GM18867 (cell line): Measurements from ENCODE around the gene MRM3.
"Not testable (repeated sequence)": the region's sequence is repeated elsewhere in the genome, so short reads cannot be mapped to it uniquely, and the experiment has no call there.

ENCODE experiments used
- ATAC-seq: cut with Tn5 transposase; IDR thresholded peaks from one replicate; pipeline ENCODE4 v1.9.1; 2021; ENCODE audit warnings: mild to moderate bottlenecking, moderate library complexity; ENCODE audit not compliant: unreplicated experiment

Gene MRM3

DNA sequence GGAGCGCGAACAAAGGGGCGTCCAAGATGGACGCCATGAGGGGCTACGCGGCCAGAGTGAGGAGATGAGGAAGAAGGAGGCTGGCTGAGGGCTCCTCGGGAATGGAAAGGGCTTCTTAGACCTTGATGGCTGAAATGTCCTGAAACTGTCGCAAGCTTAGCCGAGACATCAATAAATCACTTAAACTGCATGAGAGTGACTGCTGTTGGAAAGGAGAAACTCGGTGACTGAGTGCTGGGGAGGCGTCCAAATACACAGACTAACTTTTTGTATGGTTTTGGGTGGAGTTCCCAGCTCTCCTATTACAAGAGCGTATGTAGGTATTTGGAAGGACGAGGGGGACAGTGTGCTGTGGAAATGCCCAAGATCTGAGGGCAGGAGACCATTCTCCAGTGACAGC is 28.7 kb upstream of the MRM3 start:
- no peak for ATAC-seq

DNA sequence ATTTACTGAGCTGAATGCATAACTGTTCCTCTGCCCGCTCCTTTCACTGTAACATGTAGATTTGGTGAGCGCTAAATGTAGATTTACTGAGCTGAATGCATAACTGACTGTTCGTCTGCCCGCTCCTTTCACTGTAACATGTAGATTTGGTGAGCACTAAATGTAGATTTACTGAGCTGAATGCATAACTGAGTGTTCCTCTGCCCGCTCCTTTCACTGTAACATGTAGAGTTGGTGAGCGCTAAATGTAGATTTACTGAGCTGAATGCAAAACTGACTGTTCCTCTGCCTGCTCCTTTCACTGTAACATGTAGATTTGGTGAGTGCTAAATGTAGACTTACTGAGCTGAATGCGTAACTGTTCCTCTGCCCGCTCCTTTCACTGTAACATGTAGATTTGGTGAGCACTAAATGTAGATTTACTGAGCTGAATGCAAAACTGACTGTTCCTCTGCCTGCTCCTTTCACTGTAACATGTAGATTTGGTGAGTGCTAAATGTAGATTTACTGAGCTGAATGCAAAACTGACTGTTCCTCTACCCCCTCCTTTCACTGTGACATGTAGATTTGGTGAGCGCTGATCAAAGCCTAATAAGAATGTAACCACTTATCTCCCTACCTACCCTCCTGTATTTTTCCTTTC is 26.7 kb upstream of the MRM3 start:
- not testable (repeated sequence) for ATAC-seq

DNA sequence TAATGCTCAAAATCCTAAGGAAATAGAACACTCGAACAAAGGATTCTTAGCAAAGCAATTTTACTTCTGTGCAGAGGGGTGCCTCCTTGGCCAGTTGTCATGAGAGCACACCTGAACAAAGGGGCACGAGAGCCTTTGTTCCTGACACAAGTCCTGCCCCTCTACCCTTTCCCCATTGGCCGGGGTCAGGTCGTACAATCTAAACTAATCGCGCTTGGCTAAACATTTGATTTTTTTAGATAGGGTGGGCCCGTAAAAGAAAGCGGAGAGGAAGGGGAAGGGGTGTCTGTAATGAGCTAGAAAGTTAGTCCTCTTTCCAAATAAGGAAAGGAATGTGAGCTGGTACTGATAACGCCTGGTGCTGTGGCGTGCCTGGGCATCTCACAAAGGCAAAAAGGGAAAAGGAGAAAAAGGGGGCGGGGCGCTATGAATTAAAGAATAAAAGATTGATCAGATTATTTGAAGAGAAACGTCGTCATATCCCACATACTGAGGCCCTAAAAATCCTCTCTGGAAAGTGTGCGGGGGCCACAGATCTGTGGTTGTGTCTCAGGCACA is 26.1 kb upstream of the MRM3 start:
- ATAC-seq: not testable (repeated sequence)

GRCh38 chr17:759964-760363 is 22.2 kb upstream of the MRM3 start:
- no peak for ATAC-seq

DNA sequence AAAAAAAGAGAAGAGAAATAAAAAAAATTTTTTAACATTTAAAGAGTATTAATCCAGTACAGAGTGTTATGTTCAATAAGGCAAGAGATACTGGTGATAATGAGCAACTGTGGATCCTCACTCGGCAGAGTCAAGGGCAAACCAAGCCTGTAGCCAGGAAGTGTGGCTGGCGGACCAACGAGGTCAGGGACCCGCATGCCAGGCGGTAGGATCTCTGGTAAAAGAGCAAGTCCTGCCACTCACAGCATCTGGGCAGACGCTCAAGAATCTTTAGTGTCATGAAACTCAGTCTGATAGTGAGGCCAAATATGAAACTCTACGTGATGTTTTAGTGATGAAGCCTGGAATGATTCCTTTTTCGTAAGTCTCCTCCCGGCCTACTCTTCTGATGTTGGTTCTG is 21.8 kb upstream of the MRM3 start:
- no peak for ATAC-seq

GRCh38 chr17:767076-767475 is 15.1 kb upstream of the MRM3 start:
- ATAC-seq: no peak

- no peak for ATAC-seq
Measured at GRCh38 chr17:773016-773415, 9.1 kb upstream of the MRM3 start.

DNA sequence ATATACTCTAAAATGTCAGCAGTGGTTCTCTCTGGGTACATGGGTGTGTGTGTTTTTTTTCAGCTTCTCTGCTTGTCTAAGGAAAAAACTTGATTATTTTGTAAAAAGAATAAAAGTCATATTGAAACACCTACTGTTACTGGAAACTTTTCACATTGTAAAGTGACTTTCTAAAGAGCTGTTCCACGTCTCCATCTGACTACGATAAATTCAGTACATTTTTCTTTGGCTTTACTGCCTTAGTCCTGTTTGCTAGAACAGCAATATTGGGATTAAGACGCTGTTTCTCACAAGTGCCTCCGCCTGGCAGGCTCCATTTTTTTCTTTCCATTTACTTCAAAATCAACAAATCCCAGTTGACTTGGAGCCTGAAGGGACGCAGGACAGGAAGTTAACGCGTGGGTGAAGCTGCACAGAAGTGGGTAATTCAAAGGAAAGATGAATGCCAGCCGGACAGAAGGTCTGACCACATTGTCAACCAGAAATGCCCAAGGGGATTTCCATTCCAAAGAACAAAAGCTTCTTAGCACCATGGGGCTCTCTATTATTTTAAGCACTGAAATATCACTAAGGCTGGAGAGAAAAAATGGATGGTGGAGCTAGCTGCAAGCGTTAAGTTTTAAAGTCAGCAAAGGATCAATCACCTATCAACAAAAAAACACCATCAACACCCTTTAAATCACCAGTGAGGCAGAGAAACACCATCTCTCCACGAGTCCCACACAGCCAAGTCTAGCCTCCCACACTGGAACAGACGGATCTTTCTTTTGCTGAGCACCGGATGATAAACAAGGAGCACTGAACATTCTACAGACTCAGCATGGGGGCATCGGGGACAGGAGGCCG is 8.5 kb upstream of the MRM3 start:
- ATAC-seq: no peak

GRCh38 chr17:774313-774584 is 7.9 kb upstream of the MRM3 start:
- ATAC-seq: no peak

DNA sequence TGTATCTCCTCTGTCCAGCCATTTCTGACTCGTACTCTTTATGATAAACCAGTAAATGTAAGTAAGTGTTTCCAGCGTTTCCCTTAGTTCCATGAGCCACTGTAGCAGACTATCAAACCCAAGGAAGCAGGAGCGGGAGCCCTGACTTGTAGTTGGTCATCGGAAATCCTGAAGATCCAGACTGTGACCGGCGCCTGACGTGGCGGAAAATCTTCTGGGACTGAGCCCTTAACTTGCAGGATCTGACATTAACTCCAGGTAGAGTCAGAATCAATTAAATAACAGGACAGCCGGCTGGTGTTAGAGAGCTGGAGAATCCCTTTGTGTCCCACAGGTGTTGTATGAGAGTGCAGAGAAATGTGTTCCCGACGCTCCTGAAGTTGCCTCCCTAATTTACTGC is 4.1 kb upstream of the MRM3 start:
- no peak for ATAC-seq

- ATAC-seq: no peak
Measured at GRCh38 chr17:784143-784542, 2.0 kb downstream of the MRM3 start.

DNA sequence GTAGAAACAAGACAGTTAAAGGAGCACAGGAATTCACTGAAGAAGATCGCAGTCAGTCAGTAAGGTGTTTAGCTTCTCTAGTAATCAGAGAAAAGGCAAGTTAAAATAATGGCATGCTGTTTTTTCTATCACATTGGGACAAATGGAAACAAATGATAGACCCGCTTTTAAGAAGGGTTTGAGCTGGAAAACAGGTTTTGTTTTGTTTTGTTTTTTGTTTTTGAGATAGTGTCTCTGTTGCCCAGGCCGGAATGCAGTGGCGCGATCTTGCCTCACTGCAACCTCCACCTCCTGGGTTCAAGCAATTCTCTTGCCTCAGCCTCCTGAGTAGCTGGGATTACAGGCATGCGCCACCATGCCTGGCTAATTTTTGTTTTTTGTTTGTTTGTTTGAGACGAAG is 3.7 kb downstream of the MRM3 start:
- ATAC-seq: not testable (repeated sequence)

GRCh38 chr17:787641-788221 is 5.6 kb downstream of the MRM3 start:
- no peak for ATAC-seq

DNA sequence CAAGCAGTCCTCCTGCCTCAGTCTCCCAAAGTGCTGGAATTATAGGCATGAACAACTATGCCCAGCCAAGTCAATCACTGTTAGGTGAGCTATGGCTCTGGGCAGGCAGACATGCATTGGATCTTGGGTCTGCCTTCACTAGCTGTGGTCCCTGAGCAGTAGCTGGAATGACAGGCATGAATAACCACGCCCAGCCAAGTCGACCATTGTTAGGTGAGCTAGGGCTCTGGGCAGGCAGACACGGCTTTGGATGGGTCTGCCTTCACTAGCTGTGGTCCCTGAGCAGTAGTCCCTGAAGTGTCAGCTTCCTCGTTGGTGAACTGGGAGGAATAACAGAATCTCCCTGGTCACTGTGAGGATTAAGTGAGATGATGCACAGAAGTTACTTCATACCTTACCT is 6.4 kb downstream of the MRM3 start:
- ATAC-seq: no peak

DNA sequence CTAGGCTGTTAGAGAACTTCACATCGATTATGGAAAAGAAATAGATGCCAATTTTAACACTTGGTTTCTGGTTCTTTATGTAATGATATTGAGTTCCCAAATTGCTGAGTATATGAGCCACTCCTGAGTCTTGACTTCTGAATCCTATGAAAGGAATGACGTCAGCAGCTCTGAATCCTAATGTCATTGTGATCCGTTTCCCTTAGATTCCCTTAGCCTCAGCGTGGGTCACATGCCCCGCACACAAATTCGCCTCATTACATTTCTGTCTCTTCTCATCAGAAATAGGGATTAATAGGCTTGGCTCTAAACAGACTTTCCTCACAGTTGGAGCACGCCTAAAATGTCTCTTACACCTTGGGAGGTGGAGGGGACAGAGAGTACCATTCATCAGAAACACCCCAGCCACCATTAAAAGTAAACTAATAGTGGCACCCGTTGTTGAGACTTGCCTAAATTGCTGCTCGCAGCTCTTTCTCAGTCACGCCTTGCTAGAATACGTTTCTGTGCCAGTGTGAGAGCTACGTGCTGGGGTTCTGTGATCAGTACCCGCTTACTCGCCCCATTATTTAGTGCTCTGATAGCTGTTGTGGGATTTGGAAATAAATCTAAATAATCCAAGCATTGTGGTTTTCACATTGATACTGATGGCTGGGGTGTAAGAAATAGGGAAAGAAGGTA is 7.1 kb downstream of the MRM3 start:
- no peak for ATAC-seq

DNA sequence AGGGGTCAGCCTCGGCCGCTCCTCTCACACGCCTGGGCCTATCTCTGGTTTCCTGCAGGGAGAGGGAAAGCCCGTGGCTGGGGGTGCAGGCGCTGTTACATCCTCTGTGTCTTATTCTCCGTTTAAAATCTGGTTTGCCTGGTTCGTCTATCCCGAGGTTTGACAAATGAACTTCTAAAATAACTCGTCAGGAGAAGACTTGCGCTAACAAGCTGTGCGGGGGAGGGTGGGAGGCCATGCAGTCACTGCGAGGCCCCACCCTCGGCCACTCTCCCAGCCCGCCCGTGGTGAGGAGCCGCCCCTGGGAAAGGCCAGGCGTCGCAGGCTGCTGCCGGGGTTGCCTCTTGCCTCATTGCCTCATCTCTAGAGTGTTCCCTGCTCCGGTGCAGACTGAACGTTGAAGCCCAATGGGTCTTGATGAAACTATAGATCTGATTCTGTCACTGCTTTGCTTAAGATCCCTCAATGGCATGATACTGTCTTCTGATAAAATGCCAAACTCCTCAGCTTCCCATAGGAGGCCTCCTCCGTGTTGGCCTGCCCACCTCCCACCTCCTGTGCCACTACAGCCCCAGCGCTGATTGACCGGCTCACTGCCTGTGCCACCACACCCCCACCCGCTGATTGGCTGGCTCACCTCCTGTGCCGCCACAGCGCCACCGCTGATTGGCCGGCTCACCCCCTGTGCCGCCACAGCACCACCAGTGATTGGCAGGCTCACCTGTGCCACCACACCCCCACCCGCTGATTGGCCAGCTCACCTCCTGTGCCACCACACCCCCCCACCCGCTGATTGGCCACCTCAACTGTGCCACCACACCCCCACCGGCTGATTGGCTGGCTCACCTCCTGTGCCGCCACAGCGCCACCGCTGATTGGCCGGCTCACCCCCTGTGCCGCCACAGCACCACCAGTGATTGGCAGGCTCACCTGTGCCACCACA is 8.0 kb downstream of the MRM3 start:
- not testable (repeated sequence) for ATAC-seq

DNA sequence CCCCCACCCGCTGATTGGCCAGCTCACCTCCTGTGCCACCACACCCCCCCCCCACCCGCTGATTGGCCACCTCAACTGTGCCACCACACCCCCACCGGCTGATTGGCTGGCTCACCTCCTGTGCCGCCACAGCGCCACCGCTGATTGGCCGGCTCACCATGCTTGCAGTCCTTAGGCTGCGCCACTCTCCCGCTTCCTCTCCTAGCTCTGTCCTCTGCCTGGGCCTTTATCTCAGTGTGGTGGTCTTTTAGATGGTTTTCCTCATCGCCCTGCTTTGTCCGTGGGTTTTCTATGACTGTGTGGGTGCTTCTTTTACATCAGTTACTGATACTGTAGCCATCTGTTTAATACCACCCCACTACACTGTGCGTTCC is 8.7 kb downstream of the MRM3 start:
- not testable (repeated sequence) for ATAC-seq

- no peak for ATAC-seq
Measured at GRCh38 chr17:791829-792228, 9.7 kb downstream of the MRM3 start.

DNA sequence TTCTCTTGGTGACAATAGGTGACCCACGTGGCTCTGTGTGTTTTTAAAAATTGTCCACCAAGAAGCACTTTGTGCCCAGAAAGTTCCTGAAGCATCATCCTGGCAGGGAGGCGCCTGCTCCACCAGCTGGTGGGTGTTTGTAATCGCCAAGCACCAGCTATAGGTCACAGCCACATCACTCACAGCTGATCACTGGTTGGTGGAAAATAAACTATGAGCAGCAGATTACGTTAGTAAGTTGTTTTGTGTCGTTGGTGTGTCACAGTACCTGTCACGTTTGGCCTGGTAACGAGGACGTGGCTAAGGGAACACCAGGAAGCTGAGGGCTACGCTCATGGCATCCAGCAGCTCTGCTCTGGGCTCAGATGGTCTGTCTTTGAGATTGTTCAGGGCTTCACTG is 10.1 kb downstream of the MRM3 start:
- no peak for ATAC-seq

GRCh38 chr17:794876-795275 is 12.7 kb downstream of the MRM3 start:
- no peak for ATAC-seq

GRCh38 chr17:795276-795675 is 13.1 kb downstream of the MRM3 start:
- no peak for ATAC-seq
